ENCODE data around the gene ENC1. TPM values are rescaled to one million over a fixed set of nuclear protein-coding genes. Genes with fewer than 3 reads are reported as not detected.

ENC1 gene
- total RNA-seq, 2 donors from 2014 or later = 34.0 to 116 TPM

DNA sequence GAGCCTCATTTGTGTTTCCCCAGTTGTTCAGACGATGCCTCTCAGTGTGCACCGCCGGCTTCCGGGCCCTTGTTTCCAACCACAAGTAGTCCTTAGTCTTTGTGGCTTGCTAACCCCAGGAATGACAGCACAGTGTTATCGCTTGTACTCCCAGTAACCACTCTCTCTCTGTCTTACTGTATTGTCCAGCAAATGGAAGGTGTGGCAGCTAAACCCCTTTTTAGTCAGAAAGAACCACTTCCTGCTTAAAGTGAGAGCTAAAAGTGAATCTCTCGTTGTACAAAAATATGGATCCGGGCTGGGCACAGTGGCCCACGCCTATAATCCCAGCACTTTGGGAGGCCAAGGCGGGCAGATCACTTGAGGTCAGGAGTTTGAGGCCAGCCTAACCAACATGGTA lies 61.3 kb downstream of the ENC1 start:
- Histone ChIP-seq H3K4me3 (no peak overlapping the region), H3K9me3 (no peaks in the 10 kb centered on the region), H3K27me3 (no peaks in the 10 kb centered on the region), H3K4me1 (peaks cover 31% of the 10 kb centered on the region), H3K36me3 (replicated peaks in 1 of 2; ENCODE audit: insufficient read depth in 1 of 2, low read depth in 2 of 2) (no peaks in the 10 kb centered on the region), H3K27ac (no peak overlapping the region)
- no peak for DNase-seq
- no peak for ATAC-seq
- intact Hi-C loops (cut with DNase I) = no loop called here
- TF ChIP-seq POLR2A (IDR thresholded peaks at IDR 0.05) (no peak), CTCF (IDR thresholded peaks at IDR 0.05) (no peak)
- WGBS, 2 donors = 84 to 87% methylated on average over 9 of the region's 9 CpGs

- DNase-seq (no peak), ATAC-seq (no peak)
- intact Hi-C loops (cut with DNase I) = no loop called here
- no peak overlapping the region for H3K27ac ChIP-seq
- no peak for TF ChIP-seq POLR2A (IDR thresholded peaks at IDR 0.05)
- TF ChIP-seq CTCF (IDR thresholded peaks at IDR 0.05) = no peak
- H3K4me3 ChIP-seq = no peak overlapping the region
- H3K4me1 ChIP-seq = peaks cover 31% of the 10 kb centered on the region
- no peaks in the 10 kb centered on the region for H3K36me3 ChIP-seq (replicated peaks in 1 of 2; ENCODE audit: insufficient read depth in 1 of 2, low read depth in 2 of 2)
- 90 to 92% methylated on average over 7 of the region's 7 CpGs for WGBS, 2 donors
- H3K9me3 ChIP-seq = no peaks in the 10 kb centered on the region
- no peaks in the 10 kb centered on the region for H3K27me3 ChIP-seq
Measured at GRCh38 chr5:74578356-74579044, 62.0 kb downstream of the ENC1 start.

Other genes starting within 250 kb of the ENC1 start
- 100 to 1,000 TPM; 136 to 157 TPM for gene HEXB, start 44.5 kb upstream of the ENC1 start, total RNA-seq
- gene GFM2, start 126.4 kb upstream of the ENC1 start, total RNA-seq = 10 to 100 TPM in 1 of 2 donors, 1 to 10 TPM in 1; 6.3 to 14.5 TPM
- gene NSA2, start 126.5 kb upstream of the ENC1 start, total RNA-seq = 10 to 100 TPM; 74.2 to 83.0 TPM
- 1 to 10 TPM; 2.0 to 2.9 TPM for gene FAM169A, start 225.7 kb upstream of the ENC1 start, total RNA-seq

All from body of pancreas (tissue), 4 donors.